HG02798 (cell line): Measurements from ENCODE around the gene C19orf67.
A peak's percentile ranks its signal among the peaks of the same experiment; 100 is the strongest.

Source experiments
- ATAC-seq: cut with Tn5 transposase; IDR thresholded peaks from one replicate; pipeline ENCODE4 v1.9.1; 2021; ENCODE audit warnings: mild to moderate bottlenecking; ENCODE audit not compliant: unreplicated experiment, poor library complexity

The C19orf67 gene

GRCh38 chr19:14111486-14111885 lies 25.9 kb upstream of the C19orf67 start:
- no peak for ATAC-seq

GRCh38 chr19:14110650-14111049 lies 25.1 kb upstream of the C19orf67 start:
- no peak for ATAC-seq

- ATAC-seq, result no peak
Observed at GRCh38 chr19:14107581-14108461, 22.2 kb upstream of the C19orf67 start.

GRCh38 chr19:14106840-14107239 lies 21.3 kb upstream of the C19orf67 start:
- ATAC-seq, result no peak

GRCh38 chr19:14105680-14106079 lies 20.1 kb upstream of the C19orf67 start:
- no peak for ATAC-seq

- no peak for ATAC-seq
Observed at GRCh38 chr19:14103310-14103709, 17.7 kb upstream of the C19orf67 start.

- no peak for ATAC-seq
Observed at GRCh38 chr19:14102756-14103155, 17.2 kb upstream of the C19orf67 start.

GRCh38 chr19:14102102-14102696 lies 16.6 kb upstream of the C19orf67 start:
- ATAC-seq, result no peak

- no peak for ATAC-seq
Observed at GRCh38 chr19:14101003-14101545, 15.5 kb upstream of the C19orf67 start.

GRCh38 chr19:14097532-14098151 lies 12.1 kb upstream of the C19orf67 start:
- no peak for ATAC-seq

- no peak for ATAC-seq
Observed at GRCh38 chr19:14096272-14096992, 10.8 kb upstream of the C19orf67 start.

- no peak for ATAC-seq
Observed at GRCh38 chr19:14094854-14095253, 9.3 kb upstream of the C19orf67 start.

GRCh38 chr19:14093117-14093823 lies 7.7 kb upstream of the C19orf67 start:
- no peak for ATAC-seq

- no peak for ATAC-seq
Observed at GRCh38 chr19:14091813-14092462, 6.4 kb upstream of the C19orf67 start.

- ATAC-seq, result peak; percentile 69
Observed at GRCh38 chr19:14091081-14091812, 5.7 kb upstream of the C19orf67 start.

GRCh38 chr19:14090509-14091080 lies 5.0 kb upstream of the C19orf67 start, which contains the start of gene SAMD1:
TSS of gene SAMD1 (minus strand) at chr19:14090751.
- ATAC-seq, result peak; percentile 46

- ATAC-seq, result peak; percentile 26
Observed at GRCh38 chr19:14089662-14090508, 4.3 kb upstream of the C19orf67 start.

- no peak for ATAC-seq
Observed at GRCh38 chr19:14089412-14089661, 3.8 kb upstream of the C19orf67 start.
